GM19455 (cell line): ENCODE measurements around the gene FAM13C.

Source experiments
- ATAC-seq: cut with Tn5 transposase; IDR thresholded peaks from one replicate; pipeline ENCODE4 v1.9.1; 2021; ENCODE audit not compliant: unreplicated experiment

Gene FAM13C

DNA sequence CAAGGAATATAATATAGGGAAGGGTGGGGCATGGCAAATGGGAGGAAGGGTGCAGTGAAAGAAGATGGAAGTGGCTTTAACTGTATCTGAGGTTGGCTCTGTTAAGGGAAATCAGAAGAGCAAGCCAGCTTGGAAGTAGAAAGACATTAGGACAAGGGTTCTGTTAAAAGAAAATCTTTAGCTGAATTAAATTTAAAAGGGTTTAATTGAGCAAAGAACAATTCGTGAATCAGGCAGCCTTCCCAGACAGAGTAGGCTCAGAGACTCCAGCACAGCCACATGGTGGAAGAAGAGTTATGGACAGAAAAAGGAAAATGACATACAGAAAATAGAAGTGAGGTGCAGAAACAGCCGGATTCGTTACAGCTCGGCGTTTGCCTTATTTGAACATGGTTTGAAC lies 42.0 kb downstream of the FAM13C start:
- no peak for ATAC-seq

- no peak for ATAC-seq
Measured at GRCh38 chr10:59319854-59320253, 42.5 kb downstream of the FAM13C start.

- ATAC-seq = no peak
Measured at GRCh38 chr10:59317066-59317465, 45.3 kb downstream of the FAM13C start.

DNA sequence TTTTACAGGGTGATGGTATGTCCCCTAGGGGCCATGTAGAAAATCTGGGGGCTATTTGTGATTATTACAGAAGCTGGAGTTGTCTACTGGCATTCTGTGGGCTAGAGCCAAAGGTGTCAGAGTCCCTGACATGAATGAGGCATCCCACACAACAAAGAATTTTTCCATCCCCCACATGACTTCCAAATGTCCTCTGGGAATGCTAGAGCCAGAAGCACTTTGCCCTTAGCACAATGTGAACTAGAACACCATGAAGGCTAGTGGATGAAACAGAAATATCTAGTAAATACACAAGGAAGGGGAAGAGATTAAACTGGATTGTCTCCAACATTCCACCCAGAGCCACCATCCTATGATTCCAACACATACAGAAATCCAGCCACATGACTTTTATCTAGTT lies 46.9 kb downstream of the FAM13C start:
- ATAC-seq = no peak

DNA sequence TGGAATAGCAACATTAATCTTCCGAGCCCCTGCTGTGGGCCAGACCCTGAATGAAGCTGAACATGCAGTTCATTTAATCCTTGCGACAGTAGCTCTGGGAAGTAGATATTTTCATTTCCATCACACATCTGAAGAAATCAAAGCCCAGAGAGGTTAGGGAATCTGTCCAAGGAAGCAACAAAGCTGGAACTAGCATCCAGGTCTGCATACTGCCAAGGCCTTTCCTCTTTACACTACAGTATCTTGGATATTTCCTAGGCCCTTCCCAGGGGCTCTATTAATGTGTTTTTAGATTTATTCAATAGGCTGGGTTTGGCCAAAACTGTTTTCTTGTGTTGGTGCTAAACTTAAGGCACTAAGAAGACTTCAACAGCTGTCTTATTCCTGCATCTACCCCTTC lies 48.1 kb downstream of the FAM13C start:
- ATAC-seq = no peak

DNA sequence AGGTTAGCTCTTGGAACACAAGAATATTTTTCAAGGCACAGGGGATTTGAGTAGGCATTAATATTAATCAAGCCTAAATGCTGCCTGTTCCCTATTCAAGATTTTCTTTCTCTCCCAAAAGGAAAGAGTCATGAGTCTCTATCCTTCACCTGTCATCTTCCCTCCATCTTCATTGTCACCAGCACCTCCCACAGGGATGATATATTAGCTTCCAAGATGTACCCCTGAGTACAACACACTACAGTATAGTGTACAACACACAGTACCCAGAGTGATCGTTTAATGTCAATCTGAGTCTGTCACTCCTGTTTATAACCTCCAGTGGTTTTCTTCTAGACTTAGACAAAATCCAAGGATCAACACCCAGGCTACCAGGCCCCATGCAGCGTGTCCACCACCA lies 50.1 kb downstream of the FAM13C start:
- ATAC-seq = no peak

DNA sequence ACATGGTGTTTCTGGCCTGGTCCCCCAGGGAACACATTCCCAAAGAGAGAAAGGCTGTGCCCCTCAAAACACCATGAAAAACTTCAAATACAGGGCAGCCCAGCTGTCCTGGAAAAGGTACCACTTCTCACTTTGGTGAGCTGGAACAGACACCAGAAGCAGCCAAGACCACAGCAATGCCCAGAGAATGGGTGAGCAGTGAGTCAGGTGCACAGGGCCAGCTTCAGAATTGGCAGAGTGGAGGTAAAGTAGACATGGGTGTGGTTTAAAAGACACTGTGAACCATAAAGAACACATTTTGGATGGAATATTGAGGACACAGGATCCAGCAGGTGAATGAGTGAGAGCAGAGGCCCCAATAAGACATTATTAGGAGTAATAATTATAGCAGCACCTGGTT lies 51.3 kb downstream of the FAM13C start:
- ATAC-seq = no peak

DNA sequence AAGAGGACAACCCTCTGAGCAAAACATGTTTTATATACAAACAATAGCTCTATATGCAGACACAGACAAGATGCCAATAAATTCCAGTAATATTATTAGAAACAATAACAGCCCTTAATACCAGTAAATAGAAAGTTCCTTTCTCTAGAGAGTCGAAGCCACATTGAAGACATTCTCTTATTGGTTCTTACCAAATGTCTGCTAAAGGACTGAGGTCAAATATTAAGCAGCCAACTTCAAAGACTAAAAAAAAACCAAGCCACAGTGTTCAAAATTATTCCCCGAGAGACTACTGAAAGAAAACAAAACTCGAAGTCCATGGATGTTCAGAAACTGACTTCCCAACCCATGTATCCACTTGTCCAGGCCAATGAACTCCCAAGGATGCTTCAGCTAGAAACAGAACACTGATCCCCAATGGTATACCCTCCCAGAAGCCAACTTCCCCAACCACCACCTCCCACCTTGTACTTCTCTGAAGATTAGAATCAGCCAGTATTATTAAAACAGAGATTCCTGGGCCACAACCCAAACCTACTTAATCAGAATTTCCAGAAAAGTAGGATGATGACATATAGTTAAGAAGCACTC lies 51.9 kb downstream of the FAM13C start:
- ATAC-seq = no peak

DNA sequence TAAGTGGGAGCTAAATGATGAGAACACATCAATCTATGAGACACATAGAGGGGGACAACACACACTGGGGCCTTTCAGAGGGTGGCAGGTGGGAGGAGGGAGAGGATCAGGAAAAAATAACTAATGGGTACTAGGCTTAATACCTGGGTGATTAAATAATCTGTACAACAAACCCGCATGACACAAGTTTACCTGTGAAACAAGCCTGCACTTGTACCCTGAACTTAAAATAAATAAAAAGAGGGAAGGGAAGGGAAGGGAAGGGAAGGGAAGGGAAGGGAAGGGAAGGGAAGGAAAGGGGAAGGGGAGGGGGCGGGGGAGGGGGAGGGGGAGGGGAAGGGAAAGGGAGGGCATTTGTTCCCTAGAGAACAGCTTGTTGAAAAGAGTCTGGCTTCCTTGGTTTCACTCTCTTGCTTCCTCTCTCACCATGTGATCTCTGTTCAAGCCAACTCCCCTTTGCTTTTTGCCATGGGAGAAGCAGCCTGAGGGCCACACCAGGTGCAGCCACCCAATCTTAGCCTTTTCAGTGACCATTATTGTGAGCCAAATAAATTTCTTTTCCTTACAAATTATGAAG lies 57.7 kb downstream of the FAM13C start:
- ATAC-seq = no peak

DNA sequence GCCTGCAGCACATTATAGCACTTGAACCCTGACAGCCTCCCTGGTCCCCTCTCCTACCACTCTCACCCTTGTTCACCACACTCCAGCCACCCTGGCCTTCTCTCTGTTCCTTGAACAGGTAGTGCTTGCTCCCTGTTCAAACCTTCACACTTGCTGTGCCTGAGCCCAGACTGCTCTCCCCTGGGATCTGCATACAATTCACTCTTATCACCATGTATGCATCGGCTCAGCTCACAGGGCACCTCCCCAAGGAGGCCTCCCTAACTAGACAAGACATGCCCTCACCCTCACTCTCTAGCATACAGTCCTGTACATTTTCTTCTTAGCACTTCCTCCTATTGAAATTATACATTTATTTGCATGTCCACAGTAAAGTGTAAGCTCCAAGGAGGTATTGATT lies 59.3 kb downstream of the FAM13C start:
- ATAC-seq = no peak

GRCh38 chr10:59302381-59302780 lies 60.0 kb downstream of the FAM13C start:
- no peak for ATAC-seq

DNA sequence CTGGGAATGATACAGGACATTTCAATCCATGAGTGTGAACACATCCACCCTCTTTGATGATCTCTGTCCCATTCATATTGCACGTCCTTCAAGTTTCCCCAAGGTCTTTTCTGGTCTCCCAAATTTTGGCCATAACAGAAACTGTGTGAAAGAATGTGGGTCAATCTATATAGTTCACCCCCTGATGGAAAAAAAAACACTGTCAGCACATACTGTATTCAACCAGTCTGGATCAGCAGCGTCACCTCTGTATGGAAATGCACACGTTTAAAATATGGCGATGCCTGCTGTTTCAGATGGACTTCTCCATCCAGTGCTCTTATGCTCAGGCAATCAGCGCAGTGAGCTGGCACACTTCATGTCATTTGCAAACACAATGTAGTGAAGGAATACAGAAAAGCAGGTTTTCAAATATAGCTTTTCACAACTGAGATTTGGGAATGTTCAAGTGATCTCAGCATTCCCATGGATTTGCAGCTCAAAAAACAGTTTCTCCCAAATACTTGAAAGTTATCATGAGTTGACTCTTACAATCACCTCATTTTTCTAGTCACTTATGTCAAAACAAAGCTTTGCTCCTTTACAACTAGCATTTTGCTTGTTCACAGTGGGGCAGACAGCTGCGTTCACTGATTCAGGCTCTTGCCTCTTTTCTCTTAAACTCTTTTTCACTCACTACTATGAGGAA lies 61.1 kb downstream of the FAM13C start:
- ATAC-seq = no peak

DNA sequence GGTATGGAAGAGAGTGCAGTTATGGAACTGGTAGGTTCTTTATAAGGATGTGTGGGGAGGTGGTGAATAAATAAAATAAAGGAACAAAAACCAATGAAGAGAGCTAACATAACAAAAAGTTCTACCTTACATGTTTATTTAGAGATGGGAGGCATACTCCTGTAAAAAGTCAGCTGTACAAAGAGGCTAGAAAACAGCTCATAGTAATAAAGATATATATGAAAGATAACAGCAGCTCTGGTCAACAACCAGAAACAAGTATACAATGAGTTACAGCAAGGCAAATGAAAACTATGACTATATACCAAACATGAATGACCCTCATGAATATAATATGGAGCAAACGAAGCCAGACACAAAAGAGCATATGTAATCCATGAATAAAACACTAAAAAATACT lies 62.0 kb downstream of the FAM13C start:
- no peak for ATAC-seq

DNA sequence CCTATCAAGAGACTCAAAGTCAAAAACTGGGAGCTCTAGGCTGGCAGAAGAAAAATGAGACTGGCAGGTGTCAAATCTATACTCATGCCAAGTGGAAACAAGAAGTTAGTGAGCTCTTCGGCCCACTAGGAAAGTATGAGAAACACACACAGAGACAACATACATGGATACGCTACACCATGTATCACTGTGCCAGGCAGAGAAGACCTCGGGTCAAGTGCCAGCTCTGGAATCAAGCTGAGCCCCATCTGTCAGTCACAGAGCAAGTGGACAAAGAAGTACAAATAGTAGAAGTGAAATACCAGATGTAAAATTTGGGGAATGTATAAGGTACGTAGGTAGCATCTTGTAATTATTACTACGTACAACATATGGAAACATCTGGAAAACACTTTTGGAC lies 62.4 kb downstream of the FAM13C start:
- ATAC-seq = no peak

DNA sequence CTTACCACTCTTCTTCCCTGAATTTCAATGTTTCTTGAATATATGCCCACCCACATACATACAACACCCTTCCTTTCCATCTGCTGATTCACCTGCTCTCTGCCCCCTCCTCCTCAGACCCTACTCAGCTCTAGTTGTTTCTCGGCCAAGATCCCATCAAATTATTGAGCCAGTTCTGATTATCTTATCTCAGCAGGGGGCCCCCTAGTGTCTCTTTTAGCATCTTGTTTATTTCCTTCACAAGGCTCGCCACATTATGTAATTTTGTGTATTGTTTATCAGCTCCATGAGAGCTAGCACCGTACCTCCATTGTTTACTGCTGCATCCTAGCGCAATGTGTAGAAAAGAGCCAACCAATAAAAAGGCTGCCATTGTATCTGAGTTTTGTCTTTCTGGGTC lies 71.9 kb downstream of the FAM13C start:
- ATAC-seq = no peak

- ATAC-seq = no peak
Measured at GRCh38 chr10:59289853-59290252, 72.5 kb downstream of the FAM13C start.

- ATAC-seq = no peak
Measured at GRCh38 chr10:59287587-59288255, 74.6 kb downstream of the FAM13C start.

- ATAC-seq = no peak
Measured at GRCh38 chr10:59285848-59286247, 76.5 kb downstream of the FAM13C start.

DNA sequence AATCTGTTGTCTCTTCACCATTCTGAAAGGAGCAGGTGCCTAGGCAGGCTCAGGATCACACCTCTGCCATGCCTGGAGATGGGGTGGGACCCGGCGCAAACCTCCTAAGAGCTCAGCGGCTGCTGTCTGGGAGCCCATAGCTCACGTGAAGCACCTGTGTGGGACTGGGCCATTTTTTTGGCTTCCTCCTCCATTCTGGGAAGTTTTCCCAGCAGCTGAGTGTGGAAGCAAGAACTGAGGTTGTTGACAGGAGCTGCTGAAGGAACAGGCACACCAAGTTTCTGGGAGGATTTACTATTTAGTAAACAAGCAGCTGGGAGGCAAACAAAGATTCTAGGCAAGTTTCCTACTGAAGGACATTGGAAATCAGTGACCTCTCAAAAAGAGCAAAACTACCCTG lies 77.3 kb downstream of the FAM13C start:
- ATAC-seq = no peak

GRCh38 chr10:59284118-59284975 lies 78.0 kb downstream of the FAM13C start:
- ATAC-seq = no peak

GRCh38 chr10:59283456-59284091 lies 78.8 kb downstream of the FAM13C start:
- ATAC-seq = no peak
